GM18907 (cell line): Measurements from ENCODE around the gene PLXNB2.

Source experiments
- ATAC-seq: cut with Tn5 transposase; IDR thresholded peaks from one replicate; pipeline ENCODE4 v1.9.1; 2021; ENCODE audit warnings: mild to moderate bottlenecking, moderate library complexity; ENCODE audit not compliant: unreplicated experiment

PLXNB2 gene

GRCh38 chr22:50298937-50299784 is 8.3 kb downstream of the PLXNB2 start:
- ATAC-seq, result no peak

- no peak for ATAC-seq
Observed at GRCh38 chr22:50298266-50298637, 9.2 kb downstream of the PLXNB2 start.

DNA sequence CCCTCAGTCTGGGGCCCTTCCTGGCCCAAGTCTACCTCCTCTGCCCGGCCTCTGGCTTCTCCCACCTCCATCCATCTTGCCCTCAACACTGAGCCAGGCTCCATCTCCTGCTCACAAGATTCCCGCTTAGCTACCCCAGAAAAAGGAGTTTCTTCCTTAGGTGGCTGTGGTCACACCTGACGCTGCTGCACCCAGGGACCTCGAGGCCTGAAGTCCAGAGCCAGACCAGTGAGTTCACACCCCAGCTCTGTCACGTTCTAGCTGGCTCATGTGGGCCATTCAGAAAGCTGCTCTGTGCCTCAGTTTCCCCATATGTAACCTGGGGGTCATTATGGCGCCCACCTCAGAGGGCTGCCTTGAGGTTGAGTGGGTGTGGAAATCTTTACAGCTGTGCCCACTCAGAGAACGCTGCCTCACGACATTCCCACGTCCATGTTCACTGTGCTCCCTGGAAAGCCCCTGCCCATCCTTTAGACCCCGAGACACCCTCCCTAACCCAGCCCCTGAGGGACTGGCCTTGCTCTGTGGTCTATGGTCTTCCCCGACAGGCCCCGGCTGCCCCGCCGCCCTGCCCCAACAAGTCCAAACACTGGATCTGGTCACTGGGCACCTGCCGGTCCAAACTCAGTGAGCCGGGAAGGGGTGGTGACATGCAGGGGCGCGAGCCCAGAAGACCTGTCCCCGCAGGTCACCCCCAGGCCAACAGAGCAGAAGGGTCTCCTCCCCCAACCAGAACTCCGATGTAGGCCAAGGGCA is 9.8 kb downstream of the PLXNB2 start:
- no peak for ATAC-seq

DNA sequence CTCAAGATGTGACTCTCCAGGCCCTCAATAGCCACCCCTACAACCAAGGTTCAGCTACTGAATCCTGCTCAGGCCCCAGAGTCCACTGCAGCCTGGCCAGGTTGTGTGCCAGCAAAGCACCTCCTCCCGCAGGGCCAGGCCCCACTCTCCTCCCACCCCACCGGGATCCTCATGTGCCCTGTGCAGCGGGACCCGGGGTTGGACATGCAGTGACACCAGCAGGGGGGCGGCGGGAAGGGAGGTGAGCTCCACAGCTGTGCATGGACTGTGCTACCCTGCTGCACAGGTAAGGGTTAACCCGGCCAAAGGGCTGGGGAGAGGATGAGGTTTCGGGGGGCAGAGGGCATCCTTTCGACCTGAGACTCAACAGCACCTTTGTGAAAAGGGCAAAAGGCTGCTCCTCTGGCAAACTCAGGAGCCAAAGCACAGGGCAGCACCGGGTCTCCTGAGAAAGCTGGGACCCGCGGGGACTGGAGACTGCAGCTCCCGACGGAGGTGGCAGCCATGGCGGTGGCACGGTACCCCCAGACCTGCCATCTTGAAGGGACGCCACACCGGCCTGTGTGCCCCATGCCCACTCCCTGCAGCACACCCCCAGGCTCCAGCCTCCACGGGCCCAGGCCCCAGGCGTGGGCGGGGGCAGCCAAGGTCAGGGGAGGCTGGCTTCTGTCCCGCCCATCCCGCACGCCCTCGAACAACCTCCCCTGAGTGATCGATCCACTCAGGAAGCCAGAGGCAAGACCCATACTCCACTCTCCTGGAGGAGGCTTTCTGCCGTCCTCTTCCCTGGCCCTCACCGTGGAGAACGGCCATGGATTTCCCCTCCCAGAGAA is 10.6 kb downstream of the PLXNB2 start:
- ATAC-seq, result no peak

- no peak for ATAC-seq
Observed at GRCh38 chr22:50294319-50294656, 13.2 kb downstream of the PLXNB2 start.

GRCh38 chr22:50293441-50294318 is 13.8 kb downstream of the PLXNB2 start:
- ATAC-seq, result no peak

DNA sequence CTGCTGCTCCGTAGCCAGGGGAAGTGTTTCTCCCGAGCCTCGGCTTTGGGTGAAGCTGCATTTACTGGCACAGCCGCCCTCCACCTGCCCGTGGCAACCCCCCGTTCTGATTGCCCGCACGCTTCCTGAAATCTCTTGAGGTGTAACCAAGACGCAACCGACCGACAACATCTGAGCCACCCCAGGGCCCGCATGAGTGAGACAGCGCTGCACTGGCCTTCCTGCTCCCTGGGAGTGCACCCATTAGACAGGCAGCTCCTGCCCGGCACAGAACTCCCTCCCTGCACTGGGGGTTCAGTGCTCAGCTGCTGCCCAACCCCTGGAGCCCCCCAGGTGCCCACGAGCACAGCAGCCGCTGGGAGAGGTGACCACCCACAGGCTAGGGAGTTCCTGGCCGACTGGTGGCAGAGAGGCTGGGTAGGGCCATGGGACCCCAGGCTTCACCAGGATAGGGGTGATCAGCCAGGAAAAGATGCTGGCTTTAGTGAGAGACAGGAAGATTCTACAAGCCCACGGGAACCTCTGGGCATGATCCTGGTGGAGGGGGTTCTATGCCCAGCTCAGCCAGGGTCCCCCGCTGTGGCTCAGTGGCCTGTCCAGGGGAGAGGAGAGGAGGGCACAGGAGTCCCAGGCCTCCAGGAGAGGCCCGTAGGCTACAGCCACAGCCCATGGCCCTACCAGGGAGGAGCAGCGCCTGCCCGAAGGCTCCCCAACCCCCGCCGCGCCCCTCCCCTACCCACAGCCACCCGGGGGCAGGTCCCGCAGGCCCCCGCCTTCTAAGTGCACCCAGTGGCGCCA is 14.6 kb downstream of the PLXNB2 start:
- ATAC-seq, result no peak

DNA sequence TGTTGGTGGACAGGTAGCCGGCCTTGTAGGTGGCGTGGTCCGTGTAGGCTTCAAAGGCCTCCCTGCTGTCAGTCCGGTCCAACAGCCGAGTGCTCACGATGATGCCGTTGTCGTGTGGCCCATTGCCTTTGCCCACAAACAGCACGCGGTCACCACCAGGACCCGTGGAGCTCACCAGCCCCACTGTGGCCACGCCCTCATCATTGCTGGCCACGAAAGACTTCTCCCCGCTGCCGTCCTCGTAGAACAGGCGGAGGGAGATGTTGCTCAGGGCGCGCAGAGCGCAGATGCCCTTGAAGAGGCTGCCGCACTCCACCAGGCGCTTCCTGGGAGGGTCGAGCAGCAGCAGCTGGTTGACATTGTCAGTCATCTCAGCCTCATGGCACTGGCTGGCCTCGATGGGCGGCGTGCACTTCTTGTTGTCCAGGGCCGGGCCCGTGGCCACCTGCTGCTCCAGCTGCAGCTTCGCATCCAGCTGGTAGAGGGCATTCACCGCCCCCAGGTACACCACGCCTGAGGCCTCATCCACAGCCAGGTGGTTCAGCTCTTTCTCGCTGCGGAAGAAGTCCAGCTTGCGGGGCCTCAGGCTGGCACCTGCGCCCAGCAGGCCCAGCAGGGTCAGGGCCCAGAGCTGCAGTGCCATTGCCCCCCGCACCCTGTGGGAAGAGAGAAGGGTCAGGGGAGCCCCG is 17.4 kb downstream of the PLXNB2 start:
- ATAC-seq, result no peak

DNA sequence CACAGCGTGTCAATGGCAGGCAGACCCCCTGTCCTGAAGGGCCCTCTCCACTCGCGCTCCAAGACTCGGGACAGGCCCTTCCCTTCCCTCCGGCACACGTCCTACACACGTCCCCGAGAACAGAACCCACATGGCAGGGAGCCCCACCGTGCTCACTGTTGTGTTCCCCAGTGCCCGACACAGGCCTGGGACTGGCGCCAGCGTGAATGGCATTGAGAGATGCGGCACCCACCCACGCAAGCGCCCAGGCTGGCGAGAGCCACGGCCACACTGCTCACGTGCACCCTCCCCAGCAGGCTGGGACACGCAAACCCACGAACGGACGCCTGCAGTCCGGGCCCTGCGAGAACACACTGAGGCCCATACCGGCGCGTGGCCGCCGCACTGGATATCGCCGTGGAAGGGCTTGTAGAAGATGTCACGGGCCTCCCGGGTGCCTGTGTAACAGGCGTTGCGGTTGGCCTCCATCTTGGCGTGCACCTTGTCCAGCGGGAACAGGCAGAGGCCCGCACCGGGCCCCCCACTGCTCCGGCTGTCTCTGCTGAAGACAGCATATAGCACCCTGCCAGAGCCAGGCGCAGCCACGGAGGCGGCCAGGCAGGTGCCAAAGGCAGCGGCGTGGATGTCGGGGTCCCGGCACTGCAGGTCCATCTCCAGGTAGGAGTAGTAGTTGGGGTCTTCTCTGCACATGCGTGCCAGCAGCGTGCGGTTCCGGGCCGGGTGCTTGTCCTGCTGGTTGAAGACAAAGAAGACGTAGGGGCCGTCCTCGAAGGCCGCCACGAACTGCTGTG is 18.1 kb downstream of the PLXNB2 start:
- no peak for ATAC-seq

GRCh38 chr22:50287731-50288130 is 19.7 kb downstream of the PLXNB2 start:
- ATAC-seq, result no peak

DNA sequence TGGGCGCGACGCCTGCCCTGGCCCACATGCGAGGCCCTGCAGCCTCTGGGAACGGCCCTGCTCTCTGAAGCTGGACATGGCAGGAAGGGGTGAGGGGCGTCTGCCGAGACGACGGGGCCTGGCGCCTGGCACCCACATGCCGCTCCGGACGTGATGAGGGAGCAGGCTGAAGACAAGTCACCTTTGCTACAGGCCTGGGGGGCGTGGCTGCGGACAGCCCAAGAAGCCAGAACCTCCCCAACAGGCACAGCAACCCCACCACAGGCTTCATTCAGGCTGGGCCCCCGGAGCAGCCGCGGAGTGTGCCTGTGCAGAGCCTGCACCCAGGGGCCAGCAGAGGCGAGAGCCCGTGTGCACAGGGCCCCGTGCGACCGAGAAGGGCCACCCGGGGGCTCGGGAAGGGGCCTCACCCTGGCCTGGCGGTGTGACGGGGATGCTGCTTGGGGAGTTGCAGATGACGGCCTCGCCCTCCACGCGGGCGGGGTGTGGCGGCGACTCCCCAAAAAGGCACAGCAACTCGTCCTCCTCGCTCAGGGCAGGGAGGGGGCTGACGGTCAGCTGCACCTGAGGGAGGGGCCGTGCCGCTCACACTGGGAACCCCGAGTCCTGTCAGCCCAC is 20.6 kb downstream of the PLXNB2 start:
- no peak for ATAC-seq

DNA sequence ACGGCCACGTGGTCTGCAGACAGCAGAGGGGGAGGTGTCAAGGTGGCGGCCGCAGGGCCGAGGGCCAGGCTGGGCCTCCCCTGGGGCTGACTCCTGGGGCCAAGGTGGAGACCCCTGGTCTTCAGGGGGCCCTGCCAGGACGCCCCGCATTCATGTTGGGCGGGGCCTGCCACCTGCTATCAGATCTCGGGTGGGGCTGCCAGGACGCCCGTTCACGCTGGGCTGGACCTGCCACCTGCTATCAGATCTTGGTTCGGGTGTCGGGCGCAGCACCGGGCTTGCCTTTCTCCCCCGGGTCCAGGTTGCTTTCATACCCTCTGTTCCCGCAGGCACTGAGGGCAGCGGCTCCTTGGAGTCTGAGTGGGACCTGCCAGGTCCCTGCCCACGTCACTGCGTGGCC is 21.2 kb downstream of the PLXNB2 start:
- no peak for ATAC-seq

DNA sequence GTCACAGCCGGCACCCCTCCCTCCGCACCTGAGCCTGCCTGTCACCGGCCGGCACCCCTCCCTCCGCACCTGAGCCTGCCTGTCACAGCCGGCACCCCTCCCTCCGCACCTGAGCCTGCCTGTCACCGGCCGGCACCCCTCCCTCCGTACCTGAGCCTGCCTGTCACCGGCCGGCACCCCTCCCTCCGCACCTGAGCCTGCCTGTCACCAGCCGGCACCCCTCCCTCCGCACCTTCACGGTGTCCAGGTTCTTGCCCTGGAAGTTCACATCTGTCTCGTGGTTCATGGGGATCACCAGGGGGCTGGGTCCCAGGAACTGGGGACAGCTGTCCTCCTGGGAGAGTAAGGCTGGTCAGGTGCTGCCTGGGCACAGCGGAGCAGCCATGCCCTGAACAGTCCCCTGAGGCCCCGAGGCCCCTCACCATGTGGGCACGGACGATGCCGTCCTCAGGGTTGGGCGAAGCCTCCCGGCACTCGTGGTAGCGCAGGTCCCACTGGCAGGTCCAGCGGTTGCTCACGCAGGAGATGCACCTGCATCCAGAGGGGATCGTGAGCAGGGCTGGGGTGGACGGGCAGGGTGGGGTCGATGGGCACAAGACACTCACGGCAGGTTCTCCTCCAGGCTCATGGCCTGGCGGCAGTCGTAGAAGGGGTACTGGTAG is 21.7 kb downstream of the PLXNB2 start:
- no peak for ATAC-seq

DNA sequence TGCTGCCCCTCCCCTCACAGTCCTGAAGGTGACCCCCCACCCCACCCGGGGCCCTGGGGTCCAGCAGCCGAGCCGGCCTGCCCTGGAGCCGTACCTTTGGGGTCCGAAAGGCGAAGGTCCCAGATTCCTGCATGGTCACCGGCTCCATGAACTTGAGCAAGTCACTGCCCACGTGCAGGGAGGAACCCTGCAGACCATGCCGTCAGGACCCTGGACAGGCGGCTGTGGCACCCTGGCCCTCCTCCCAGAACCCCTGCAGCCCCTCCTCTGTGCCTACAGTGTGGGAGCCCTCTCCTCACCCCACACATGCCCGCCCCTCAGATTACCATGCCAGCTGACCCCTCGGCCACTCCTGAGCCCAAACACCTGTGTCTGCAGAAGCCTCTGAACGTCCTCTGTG is 23.0 kb downstream of the PLXNB2 start:
- no peak for ATAC-seq

GRCh38 chr22:50283821-50284220 is 23.6 kb downstream of the PLXNB2 start:
- no peak for ATAC-seq

DNA sequence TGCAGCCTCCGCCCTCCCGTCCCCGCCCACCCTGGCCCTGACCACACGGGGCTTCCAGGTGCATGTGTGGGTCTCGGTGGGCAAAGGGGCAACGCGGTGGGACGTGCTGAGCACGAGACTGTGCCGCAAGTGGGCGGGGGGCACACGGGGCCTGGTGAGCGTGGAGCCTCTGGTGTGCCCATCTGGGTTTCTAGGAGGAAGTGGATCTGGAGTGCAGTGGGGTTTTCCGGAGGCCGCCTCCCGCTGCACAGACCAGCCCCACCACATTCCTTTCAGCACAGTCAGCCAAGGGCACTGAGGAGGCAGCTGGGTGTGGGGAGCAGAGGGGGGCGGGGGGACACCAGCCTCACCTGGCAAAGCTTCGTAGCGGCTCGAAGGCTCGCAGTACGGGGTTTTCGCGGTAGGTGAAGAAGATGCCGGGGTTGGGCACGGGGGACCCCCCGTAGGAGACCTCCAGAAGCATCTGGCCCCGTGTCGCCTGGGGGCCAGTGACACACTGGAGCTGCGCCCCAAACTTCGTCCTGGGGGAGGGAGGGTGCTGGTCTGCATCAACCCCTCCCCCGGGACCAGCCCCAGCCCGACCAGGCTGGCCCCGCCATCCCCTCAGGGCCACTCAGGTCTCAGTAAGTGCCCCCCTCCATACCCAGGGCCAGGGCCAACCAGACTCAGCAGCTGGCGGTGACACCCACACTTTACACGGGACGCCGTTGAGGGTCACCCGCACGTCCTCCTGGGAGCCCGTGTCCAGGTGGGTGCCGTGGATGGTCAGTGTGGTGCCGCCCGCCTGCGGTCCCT is 24.9 kb downstream of the PLXNB2 start:
- no peak for ATAC-seq

DNA sequence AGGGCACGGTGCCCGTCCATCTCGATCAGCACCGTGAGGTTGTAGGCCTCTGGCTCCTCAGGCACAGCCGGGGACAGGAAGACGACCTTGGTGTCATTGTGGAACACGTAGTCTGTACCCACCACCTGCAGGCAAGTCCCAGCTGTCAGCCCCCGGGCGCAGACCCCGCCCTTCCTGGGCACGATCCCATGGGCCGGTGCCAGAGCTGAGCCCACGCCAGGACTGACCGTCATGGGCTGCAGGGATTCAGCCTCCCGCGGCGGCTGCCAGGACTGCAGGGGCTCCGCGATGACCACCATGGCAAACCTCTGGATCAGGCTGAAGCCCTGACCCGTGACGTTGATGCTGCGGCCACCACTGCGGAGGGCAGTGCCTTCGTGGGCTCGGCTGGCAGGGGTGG is 25.5 kb downstream of the PLXNB2 start:
- no peak for ATAC-seq
